H9 (cell line): ENCODE data around the gene CEACAM18. TPM values are rescaled to one million over a fixed set of nuclear protein-coding genes. Genes with fewer than 3 reads are reported as not detected.

ENCODE experiments used
- DNase-seq: peaks from one replicate; pipeline ENCODE4 v3.0.0-alpha.2; 2017
- H2AFZ ChIP-seq: one replicate; pipeline ENCODE4 v1.6.1; 2013; ENCODE audit warnings: mild to moderate bottlenecking, low read length, control low read depth, moderate library complexity
- H2AK5ac ChIP-seq: 2 replicates; pipeline ENCODE4 v1.6.1; 2013; ENCODE audit warnings: low read length, control low read depth, mixed read lengths; ENCODE audit not compliant: insufficient read length
- H2BK120ac ChIP-seq: one replicate; pipeline ENCODE4 v1.6.1; 2013; ENCODE audit warnings: low read depth, mild to moderate bottlenecking, low read length, control low read depth, inconsistent platforms; ENCODE audit not compliant: poor library complexity, severe bottlenecking
- H2BK12ac ChIP-seq: 2 replicates; pipeline ENCODE4 v1.6.1; 2013; ENCODE audit warnings: low read length, control low read depth, mixed read lengths, low read depth; ENCODE audit not compliant: insufficient read length
- H2BK15ac ChIP-seq: 2 replicates; pipeline ENCODE4 v1.6.1; 2013; ENCODE audit warnings: low read depth, low read length, control low read depth
- H2BK20ac ChIP-seq: one replicate; pipeline ENCODE4 v1.6.1; 2013; ENCODE audit warnings: low read depth, mild to moderate bottlenecking, low read length, control low read depth, inconsistent platforms; ENCODE audit not compliant: poor library complexity, severe bottlenecking
- H2BK5ac ChIP-seq: 2 replicates; pipeline ENCODE4 v1.6.1; 2013; ENCODE audit warnings: low read length, control low read depth, mixed read lengths; ENCODE audit not compliant: insufficient read length
- H3K14ac ChIP-seq: 2 replicates; pipeline ENCODE4 v1.6.1; 2013; ENCODE audit warnings: low read length, control low read depth; ENCODE audit not compliant: insufficient read depth
- H3K18ac ChIP-seq: 2 replicates; pipeline ENCODE4 v1.6.1; 2013; ENCODE audit warnings: low read depth, mild to moderate bottlenecking, mixed read lengths, low read length, control low read depth; ENCODE audit not compliant: insufficient read length
- H3K23ac ChIP-seq: 2 replicates; pipeline ENCODE4 v1.6.1; 2013; ENCODE audit warnings: low read length, control low read depth, mixed read lengths, low read depth; ENCODE audit not compliant: insufficient read length
- H3K23me2 ChIP-seq: 2 replicates; pipeline ENCODE4 v1.6.1; 2013; ENCODE audit warnings: low read depth, mild to moderate bottlenecking, mixed read lengths, low read length, control low read depth; ENCODE audit not compliant: insufficient read length, poor library complexity, severe bottlenecking
- H3K27ac ChIP-seq: 2 replicates; pipeline ENCODE4 v1.5.1; 2013; ENCODE audit warnings: low read length, control low read depth, mixed read lengths, low read depth; ENCODE audit not compliant: insufficient read length
- H3K27me3 ChIP-seq: 2 replicates; pipeline ENCODE4 v1.6.1; 2013; ENCODE audit warnings: low read length, control low read depth, inconsistent platforms; ENCODE audit not compliant: insufficient read depth
- H3K4ac ChIP-seq: 2 replicates; pipeline ENCODE4 v1.6.1; 2013; ENCODE audit warnings: low read depth, mild to moderate bottlenecking, control low read depth, inconsistent platforms, low read length, moderate library complexity
- H3K4me1 ChIP-seq: 2 replicates; pipeline ENCODE4 v1.6.1; 2013; ENCODE audit warnings: low read length, control low read depth, inconsistent platforms; ENCODE audit not compliant: insufficient read depth
- H3K4me2 ChIP-seq: 2 replicates; pipeline ENCODE4 v1.6.1; 2013; ENCODE audit warnings: low read length, control low read depth, mixed read lengths; ENCODE audit not compliant: insufficient read length, insufficient read depth
- H3K56ac ChIP-seq: 2 replicates; pipeline ENCODE4 v1.6.1; 2013; ENCODE audit warnings: low read depth, mild to moderate bottlenecking, mixed read lengths, low read length, control low read depth; ENCODE audit not compliant: insufficient read length
- H3K79me1 ChIP-seq: 2 replicates; pipeline ENCODE4 v1.6.1; 2013; ENCODE audit warnings: low read depth, mild to moderate bottlenecking, moderate library complexity, low read length, control low read depth, inconsistent platforms; ENCODE audit not compliant: insufficient read depth, poor library complexity, severe bottlenecking
- H3K79me2 ChIP-seq: 2 replicates; pipeline ENCODE4 v1.6.1; 2013; ENCODE audit warnings: low read length, control low read depth, inconsistent platforms; ENCODE audit not compliant: insufficient read depth
- H3K9ac ChIP-seq: 2 replicates; pipeline ENCODE4 v1.6.1; 2013; ENCODE audit warnings: low read length, control low read depth, mixed read lengths; ENCODE audit not compliant: insufficient read length; ENCODE audit errors: extremely low read depth
- H3K9me3 ChIP-seq: one replicate; pipeline ENCODE4 v1.6.1; 2013; ENCODE audit warnings: low read depth, low read length, inconsistent platforms; ENCODE audit not compliant: control insufficient read depth
- H3T11ph ChIP-seq: one replicate; pipeline ENCODE4 v1.6.1; 2013; ENCODE audit warnings: mild to moderate bottlenecking, low read length, control low read depth, inconsistent platforms
- H4K20me1 ChIP-seq: one replicate; pipeline ENCODE4 v1.6.1; 2013; ENCODE audit not compliant: control insufficient read depth, insufficient read length, insufficient read depth
- H4K5ac ChIP-seq: 2 replicates; pipeline ENCODE4 v1.6.1; 2013; ENCODE audit warnings: low read depth, mild to moderate bottlenecking, mixed read lengths, low read length, control low read depth; ENCODE audit not compliant: insufficient read length
- H4K8ac ChIP-seq: replicated peaks from 2 replicates; pipeline ENCODE4 v1.6.1; 2013; ENCODE audit warnings: low read length, control low read depth, mixed read lengths, low read depth; ENCODE audit not compliant: insufficient read length
- H4K91ac ChIP-seq: 2 replicates; pipeline ENCODE4 v1.6.1; 2013; ENCODE audit warnings: low read depth, mild to moderate bottlenecking, moderate library complexity, mixed read lengths, low read length, control low read depth; ENCODE audit not compliant: insufficient read length
- H3K27ac Mint-ChIP-seq, 3 experiments: 2 replicates in 2 of 3; 3 replicates in 1 of 3; pipeline ENCODE4 v1.8.0; 2020 to 2021; ENCODE audit warnings: mixed read lengths in 3 of 3, mild to moderate bottlenecking in 1 of 3, moderate library complexity in 1 of 3
- H3K27me3 Mint-ChIP-seq: 2 replicates; pipeline ENCODE4 v1.8.0; 2021; ENCODE audit warnings: low read depth, mild to moderate bottlenecking, moderate library complexity, mixed read lengths
- H3K36me3 Mint-ChIP-seq, 3 experiments: 2 replicates in 2 of 3; 3 replicates in 1 of 3; pipeline ENCODE4 v1.8.0; 2020 to 2021; ENCODE audit warnings: low read depth in 3 of 3, mixed read lengths in 3 of 3; ENCODE audit not compliant: insufficient read depth in 1 of 3
- H3K4me1 Mint-ChIP-seq, 2 experiments: 2 replicates each; pipeline ENCODE4 v1.8.0; 2020; ENCODE audit warnings: mixed read lengths in 2 of 2
- H3K4me3 Mint-ChIP-seq, 2 experiments: 2 replicates in 1 of 2; 3 replicates in 1 of 2; pipeline ENCODE4 v1.8.0; 2020 to 2021; ENCODE audit warnings: mild to moderate bottlenecking in 2 of 2, mixed read lengths in 2 of 2, moderate library complexity in 1 of 2
- H3K9me3 Mint-ChIP-seq, 2 experiments: 2 replicates in 1 of 2; 3 replicates in 1 of 2; pipeline ENCODE4 v1.8.0; 2020; ENCODE audit warnings: mild to moderate bottlenecking in 2 of 2, mixed read lengths in 2 of 2, moderate library complexity in 1 of 2
- CTCF ChIP-seq: fragments of 200-600 bp; sonication (generic); conservative IDR thresholded peaks from 3 replicates; pipeline ENCODE4 v1.8.0; 2021; ENCODE audit warnings: antibody characterized with exemption, mild to moderate bottlenecking
- WGBS: extraction: QIAGEN DNeasy Blood & Tissue Kit; methylation state at CpG from one replicate; pipeline ENCODE4 v1.1.7; 2013; ENCODE audit warnings: missing lambda C conversion rate, low lambda C conversion rate, mixed read lengths; ENCODE audit not compliant: insufficient read length; ENCODE audit errors: extremely low coverage; 5-methylcytosine and 5-hydroxymethylcytosine counted together
- total RNA-seq: library from RNA; stranded (reverse); gene quantifications from 2 replicates; pipeline ENCODE4 v1.2.1, GENCODE V29; 2021

CEACAM18 gene
- total RNA-seq, 1 experiment from 2014 or later = not detected

DNA sequence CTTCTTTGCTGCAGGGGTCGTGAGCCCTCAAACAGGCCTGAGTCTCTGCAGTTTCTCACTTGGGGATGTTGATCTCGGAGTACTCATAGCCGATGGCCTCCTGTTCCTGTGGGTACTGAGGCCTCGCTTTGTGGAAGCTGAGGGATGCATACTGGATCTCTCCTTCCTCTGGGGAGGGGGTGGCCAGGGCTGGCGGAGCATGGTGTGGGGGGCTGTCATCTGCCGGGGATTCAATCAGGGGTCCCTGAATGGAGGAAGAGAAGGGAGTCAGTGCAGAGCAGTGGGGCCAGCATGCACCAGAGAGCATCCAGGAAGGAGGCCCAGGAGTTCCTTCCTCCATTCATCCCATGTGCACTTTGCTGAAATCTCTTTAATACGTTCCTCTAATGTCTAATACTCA, 13.2 kb downstream of the CEACAM18 start:
- H3K27me3 ChIP-seq = no peaks in the 10 kb centered on the region
- TF ChIP-seq CTCF = no peak
- H3K79me1 ChIP-seq = no peaks in the 10 kb centered on the region
- no peaks in the 10 kb centered on the region for H3K23me2 ChIP-seq
- H3K14ac ChIP-seq = no peak overlapping the region
- H3K56ac ChIP-seq = no peak overlapping the region
- H3K9me3 Mint-ChIP-seq = peaks cover 50 to 89% of the 10 kb centered on the region in 2 experiments
- H2AFZ ChIP-seq = no peak overlapping the region
- no peak overlapping the region for H4K8ac ChIP-seq
- H2BK120ac ChIP-seq = no peak overlapping the region
- no peak overlapping the region for H3K23ac ChIP-seq
- no peak overlapping the region for H2BK20ac ChIP-seq
- H3K27me3 Mint-ChIP-seq = peaks cover 25% of the 10 kb centered on the region
- H3K4me2 ChIP-seq = no peak overlapping the region
- H2BK12ac ChIP-seq = no peak overlapping the region
- H3K4me1 ChIP-seq = no peaks in the 10 kb centered on the region
- H3K4me3 Mint-ChIP-seq = no peak overlapping the region
- no peak overlapping the region for H3K27ac Mint-ChIP-seq
- H3K27ac ChIP-seq = no peak overlapping the region
- no peaks in the 10 kb centered on the region for H3K4me1 Mint-ChIP-seq
- H2BK5ac ChIP-seq = no peak overlapping the region
- H3K4ac ChIP-seq = no peak overlapping the region
- H2AK5ac ChIP-seq = no peak overlapping the region
- H3K36me3 Mint-ChIP-seq = peaks cover 0 to 15% (median 6%) of the 10 kb centered on the region in 3 experiments; a peak in 4 of 7 replicates
- H3T11ph ChIP-seq = no peak overlapping the region
- DNase-seq = no peak
- WGBS = no CpG with 5 or more reads among the region's 7 CpGs
- no peak overlapping the region for H4K91ac ChIP-seq
- H3K9ac ChIP-seq = no peak overlapping the region
- H3K79me2 ChIP-seq = no peaks in the 10 kb centered on the region
- no peaks in the 10 kb centered on the region for H3K9me3 ChIP-seq
- H2BK15ac ChIP-seq = no peak overlapping the region
- H3K18ac ChIP-seq = no peak overlapping the region
- no peaks in the 10 kb centered on the region for H4K20me1 ChIP-seq
- H4K5ac ChIP-seq = no peak overlapping the region
